ENCODE results near the gene NRIP3.
"Not testable (repeated sequence)": the region's sequence is repeated elsewhere in the genome, so short reads cannot be mapped to it uniquely, and the experiment has no call there.

NRIP3 gene

GRCh38 chr11:8980485-8980884, 23.3 kb downstream of the NRIP3 start:
- intact Hi-C loops (cut with DNase I) = no loop called here
- DNase-seq = no peak

- DNase-seq; intact Hi-C loops (cut with DNase I): not testable (repeated sequence)
Observed at GRCh38 chr11:8979365-8979764, 24.4 kb downstream of the NRIP3 start.

GRCh38 chr11:8973121-8973520, 30.7 kb downstream of the NRIP3 start:
- intact Hi-C loops (cut with DNase I) = no loop called here
- no peak for DNase-seq

GRCh38 chr11:8971924-8972316, 31.9 kb downstream of the NRIP3 start:
- intact Hi-C loops (cut with DNase I) = no loop called here
- DNase-seq = no peak

- no peak for DNase-seq
- intact Hi-C loops (cut with DNase I) = no loop called here
Observed at GRCh38 chr11:8971196-8971923, 32.4 kb downstream of the NRIP3 start.

GRCh38 chr11:8967184-8967583, 36.6 kb downstream of the NRIP3 start:
- intact Hi-C loops (cut with DNase I) = loop anchor here (10.0 kb wide), 1 partner anchor 282 kb away; the partner anchor contains the start of genes RPL27A and TRIM66
- DNase-seq = no peak

- intact Hi-C loops (cut with DNase I) = loop anchor here (5.0 to 10.0 kb wide), 2 partner anchors 52 to 280 kb away; partner anchors contain the start of genes AKIP1, RPL27A and TRIM66
Observed at GRCh38 chr11:8964324-8965320, 39.2 kb downstream of the NRIP3 start, which contains the start of gene TMEM9B. TMEM9B (minus strand) TSS chr11:8964442; CDS start chr11:8964313, 129 bp downstream.

GRCh38 chr11:8963569-8964323, 40.1 kb downstream of the NRIP3 start:
- intact Hi-C loops (cut with DNase I) = loop anchor here (5.0 to 10.0 kb wide), 2 partner anchors 51 to 279 kb away; partner anchors contain the start of genes AKIP1, RPL27A and TRIM66
- DNase-seq = peak in 8 of 10 donors; percentile 69 to 97 (median 77)

More at GRCh38 chr11:8964324-8965320, 39.2 kb downstream of the NRIP3 start, which contains the start of gene TMEM9B:
- DNase-seq = peak; percentile 83 to 98 (median 92)

GRCh38 chr11:8962841-8963240, 41.0 kb downstream of the NRIP3 start:
- DNase-seq = no peak
- intact Hi-C loops (cut with DNase I) = loop anchor here (5.0 to 10.0 kb wide), 2 partner anchors 51 to 278 kb away; partner anchors contain the start of genes AKIP1, RPL27A and TRIM66

- intact Hi-C loops (cut with DNase I) = loop anchor here (5.0 to 10.0 kb wide), 2 partner anchors 49 to 277 kb away; partner anchors contain the start of genes AKIP1, RPL27A and TRIM66
Observed at GRCh38 chr11:8961401-8961800, 42.4 kb downstream of the NRIP3 start.

GRCh38 chr11:8959546-8960166, 44.1 kb downstream of the NRIP3 start:
- intact Hi-C loops (cut with DNase I) = loop anchor here (5.0 to 10.0 kb wide), 2 partner anchors 47 to 275 kb away; partner anchors contain the start of genes AKIP1, RPL27A and TRIM66

More at GRCh38 chr11:8961401-8961800, 42.4 kb downstream of the NRIP3 start:
- no peak for DNase-seq

GRCh38 chr11:8956860-8957259, 46.9 kb downstream of the NRIP3 start:
- no peak for DNase-seq
- intact Hi-C loops (cut with DNase I) = no loop called here

More at GRCh38 chr11:8959546-8960166, 44.1 kb downstream of the NRIP3 start:
- no peak for DNase-seq

GRCh38 chr11:8948886-8949285, 54.9 kb downstream of the NRIP3 start:
- DNase-seq = no peak
- intact Hi-C loops (cut with DNase I) = no loop called here

GRCh38 chr11:8947230-8947943, 56.4 kb downstream of the NRIP3 start:
- intact Hi-C loops (cut with DNase I) = no loop called here
- no peak for DNase-seq

GRCh38 chr11:8942518-8943066, 61.2 kb downstream of the NRIP3 start, which contains the start of gene ASCL3:
ASCL3 (minus strand) TSS chr11:8943016; CDS start chr11:8938161, 4,855 bp downstream.
- intact Hi-C loops (cut with DNase I) = no loop called here
- DNase-seq = no peak

- intact Hi-C loops (cut with DNase I) = no loop called here
Observed at GRCh38 chr11:8941341-8942103, 62.3 kb downstream of the NRIP3 start.

GRCh38 chr11:8937659-8938058, 66.1 kb downstream of the NRIP3 start:
- no peak for DNase-seq
- intact Hi-C loops (cut with DNase I) = no loop called here

More at GRCh38 chr11:8941341-8942103, 62.3 kb downstream of the NRIP3 start:
- DNase-seq = no peak

Data from posterior cingulate gyrus (tissue), 11 donors.